HepG2 (cell line): Measurements from ENCODE around the gene PRSS3. TPM values are rescaled to one million over a fixed set of nuclear protein-coding genes. Genes with fewer than 3 reads are reported as not detected.

Experiments
- ATAC-seq: fragments of 200-7000 bp; cut with Tn5 transposase; 3 replicates; pipeline ENCODE4 v1.9.1; 2020; ENCODE audit warnings: mild to moderate bottlenecking, moderate library complexity
- BruUV-seq: library from RNA; stranded (reverse); fragments of 400-500 nt; replicated peaks from 2 replicates; lab custom pipeline; 2021; lab: Mats Ljungman, UMichigan
- CTCF ChIA-PET: fragments of 300-600 bp; formaldehyde crosslinking; extraction: SDS; loops from one replicate; lab custom pipeline; 2021; ENCODE audit warnings: low total read pairs, inconsistent platforms, low intra/inter-chr PET ratio; lab: Yijun Ruan, JAX
- POLR2A ChIA-PET: fragments of 350-600 bp; sonication (Branson Sonifier 250); formaldehyde crosslinking; loops from one replicate; lab custom pipeline; 2020; ENCODE audit warnings: antibody characterized with exemption, inconsistent platforms; lab: Yijun Ruan, JAX
- DNase-seq: peaks from one replicate; pipeline ENCODE4 v3.0.0-alpha.2; 2015; ENCODE audit warnings: low spot score
- FAIRE-seq: peaks from 3 replicates; lab custom pipeline; 2011; peaks lifted over from hg19 to GRCh38; lab: Jason Lieb, UNC
- H2AFZ ChIP-seq: one replicate; pipeline ENCODE4 v1.6.1; 2011; ENCODE audit warnings: low read length, inconsistent platforms
- H3K27ac ChIP-seq: fragments of 300-600 bp; 3 replicates; pipeline ENCODE4 v1.8.0; 2011; ENCODE audit warnings: mixed run types, mild to moderate bottlenecking, mixed read lengths, low read length, inconsistent platforms; ENCODE audit not compliant: insufficient read depth; ENCODE audit errors: extremely low read length
- H3K27me3 ChIP-seq, 2 experiments: fragments of 200-600 bp in 1 of 2; 2 replicates in 1 of 2; 3 replicates in 1 of 2; pipeline versions ENCODE4 v1.6.0 to v1.8.0; 2011; ENCODE audit warnings: low read length in 2 of 2, mild to moderate bottlenecking in 2 of 2, moderate library complexity in 2 of 2, inconsistent platforms in 1 of 2; ENCODE audit not compliant: insufficient read depth in 2 of 2, control insufficient read depth in 1 of 2
- H3K36me3 ChIP-seq, 2 experiments: fragments of 200-600 bp in 1 of 2; replicated peaks in 1 of 2; 2 replicates in 1 of 2; 3 replicates in 1 of 2; pipeline versions ENCODE4 v1.5.1 to v1.8.0; 2011; ENCODE audit warnings: low read length in 2 of 2, inconsistent platforms in 1 of 2; ENCODE audit not compliant: insufficient read depth in 2 of 2, control insufficient read depth in 1 of 2
- H3K4me1 ChIP-seq: 2 replicates; pipeline ENCODE4 v1.5.1; 2012; ENCODE audit warnings: low read length, inconsistent platforms; ENCODE audit not compliant: insufficient read depth
- H3K4me2 ChIP-seq: 2 replicates; pipeline ENCODE4 v1.6.0; 2011; ENCODE audit warnings: low read depth, low read length, inconsistent platforms
- H3K4me3 ChIP-seq, 3 experiments: fragments of 200-600 bp in 1 of 3; sonication (generic), shearing (Covaris generic) in 1 of 3; replicated peaks in 1 of 3; 2 replicates each; pipeline ENCODE4 v1.5.1; 2011 to 2016; ENCODE audit warnings: low read length in 3 of 3, inconsistent platforms in 2 of 3, low read depth in 2 of 3, mild to moderate bottlenecking in 2 of 3, control low read depth in 1 of 3, mixed read lengths in 1 of 3; ENCODE audit not compliant: insufficient read depth in 1 of 3
- H3K79me2 ChIP-seq: one replicate; pipeline ENCODE4 v1.6.1; 2011; ENCODE audit warnings: low read length, inconsistent platforms; ENCODE audit not compliant: insufficient read depth
- H3K9ac ChIP-seq: 2 replicates; pipeline ENCODE4 v1.6.0; 2011; ENCODE audit warnings: mild to moderate bottlenecking, low read depth, low read length, inconsistent platforms; ENCODE audit not compliant: insufficient read depth
- H3K9me3 ChIP-seq: 2 replicates; pipeline ENCODE4 v1.5.1; 2012; ENCODE audit warnings: mild to moderate bottlenecking, low read length
- H4K20me1 ChIP-seq: 2 replicates; pipeline ENCODE4 v1.6.0; 2011; ENCODE audit warnings: inconsistent platforms, mild to moderate bottlenecking, low read length, moderate library complexity; ENCODE audit not compliant: insufficient read depth
- BORCS8-MEF2B ChIP-seq: sonication (generic); formaldehyde crosslinking; IDR thresholded peaks from 2 replicates; pipeline ENCODE4 v1.8.0; 2022; ENCODE audit warnings: mild to moderate bottlenecking, missing genetic modification reagents
- CENPX ChIP-seq: sonication (generic); formaldehyde crosslinking; IDR thresholded peaks from 2 replicates; pipeline ENCODE4 v1.9.0; 2021; ENCODE audit warnings: mild to moderate bottlenecking, missing genetic modification reagents, moderate library complexity
- CERS6 ChIP-seq: sonication (generic); formaldehyde crosslinking; IDR thresholded peaks from 2 replicates; pipeline ENCODE4 v1.5.0; 2020; ENCODE audit warnings: missing genetic modification reagents
- GABPA ChIP-seq, 2 experiments: IDR thresholded peaks; 2 replicates each; pipeline ENCODE4 v1.6.1; 2011 to 2016; ENCODE audit warnings: low read depth in 2 of 2, low read length in 1 of 2, missing biosample characterization in 1 of 2, missing genetic modification characterization in 1 of 2
- GABPB1 ChIP-seq: IDR thresholded peaks from 2 replicates; pipeline ENCODE4 v1.6.1; 2016; ENCODE audit warnings: mild to moderate bottlenecking, missing genetic modification reagents, moderate library complexity, missing compliant biosample characterization
- KDM2A ChIP-seq: sonication (generic); formaldehyde crosslinking; IDR thresholded peaks from 2 replicates; pipeline ENCODE4 v1.4.0; 2020; ENCODE audit warnings: low read depth, missing genetic modification reagents, borderline replicate concordance
- KMT2A ChIP-seq: sonication (generic); formaldehyde crosslinking; IDR thresholded peaks from 2 replicates; pipeline ENCODE4 v1.4.0; 2020; ENCODE audit warnings: missing genetic modification reagents
- REST ChIP-seq, 2 experiments: IDR thresholded peaks; 2 replicates each; pipeline ENCODE4 v1.6.1; 2011 to 2012; ENCODE audit warnings: low read length in 2 of 2, borderline replicate concordance in 1 of 2, low read depth in 1 of 2, mild to moderate bottlenecking in 1 of 2, moderate library complexity in 1 of 2
- SALL2 ChIP-seq: sonication (generic); formaldehyde crosslinking; IDR thresholded peaks from 2 replicates; pipeline ENCODE4 v1.8.1; 2023; ENCODE audit warnings: mild to moderate bottlenecking, missing genetic modification reagents, inconsistent platforms
- SNRNP70 ChIP-seq: fragments of 200-400 bp; formaldehyde crosslinking; IDR thresholded peaks from 2 replicates; pipeline ENCODE4 v1.6.1; 2017; ENCODE audit warnings: mild to moderate bottlenecking, low read depth, low read length, moderate library complexity
- UBTF ChIP-seq: sonication (generic); formaldehyde crosslinking; IDR thresholded peaks from 2 replicates; pipeline ENCODE4 v1.4.0; 2020; ENCODE audit warnings: mild to moderate bottlenecking, missing genetic modification reagents
- ZFAT ChIP-seq: sonication (generic); formaldehyde crosslinking; conservative IDR thresholded peaks from 2 replicates; pipeline ENCODE4 v1.8.1; 2023; ENCODE audit warnings: missing genetic modification reagents, inconsistent platforms
- ZKSCAN5 ChIP-seq: sonication (generic); formaldehyde crosslinking; IDR thresholded peaks from 2 replicates; pipeline ENCODE4 v1.5.1; 2020; ENCODE audit warnings: mild to moderate bottlenecking, missing genetic modification reagents
- ZNF326 ChIP-seq: sonication (generic); formaldehyde crosslinking; IDR thresholded peaks from 2 replicates; pipeline ENCODE4 v1.4.0; 2020; ENCODE audit warnings: missing genetic modification reagents, borderline replicate concordance
- ZNF672 ChIP-seq: sonication (generic); formaldehyde crosslinking; IDR thresholded peaks from 2 replicates; pipeline ENCODE4 v1.8.1; 2022; ENCODE audit warnings: missing genetic modification reagents
- ZNF747 ChIP-seq: sonication (generic); formaldehyde crosslinking; IDR thresholded peaks from 2 replicates; pipeline ENCODE4 v1.8.1; 2023; ENCODE audit warnings: missing genetic modification reagents, mild to moderate bottlenecking, borderline replicate concordance
- WGBS: methylation state at CpG from one replicate; pipeline ENCODE4 v1.1.6; 2017; ENCODE audit warnings: low lambda C conversion rate; 5-methylcytosine and 5-hydroxymethylcytosine counted together
- in situ Hi-C: cut with HindIII; loops from 2 replicates; pipeline ENCODE4 v1.10.0; 2017; ENCODE audit warnings: low pct_unique_long_range_greater_than_20kb; ENCODE audit not compliant: extremely low pct_ligation_motif_present
- intact Hi-C: fragments of 100-400 bp; cut with micrococcal nuclease; formaldehyde crosslinking; loops from one replicate; pipeline ENCODE4 v1.10.0; 2022; ENCODE audit not compliant: unreplicated experiment
- polyA plus RNA-seq, 8 experiments: library from polyadenylated mRNA; depleted of rRNA in 3 of 8; stranded (reverse) in 7 of 8; unstranded in 1 of 8; fragments of >200 nt; fragmentation: Illumina TruSeq in 4 of 8; extraction: Trizol in 4 of 8; gene quantifications; 2 replicates each; pipeline versions ENCODE4 v1.2.1 to v1.2.3, GENCODE V29; 2011 to 2016; ENCODE audit warnings: low read depth in 4 of 8, missing spikeins in 1 of 8, mixed read lengths in 1 of 8; ENCODE audit not compliant: insufficient read depth in 1 of 8
- total RNA-seq, 5 experiments: library from RNA; depleted of rRNA; stranded (reverse); fragments of >200 nt; fragmentation: Illumina TruSeq; extraction: Trizol; gene quantifications; 2 replicates each; pipeline ENCODE4 v1.2.3, GENCODE V29; 2016; ENCODE audit warnings: low read depth in 1 of 5

PRSS3 gene
- total and polyA plus RNA-seq, 2 of the 13 experiments (the other 11 are each of a cell fraction or from before 2014, with no cell fraction given): not detected

- WGBS: under 1% methylated on average over 27 of the region's 81 CpGs
- H3K4me3 ChIP-seq: peak overlapping the region; percentile 69 to 93 (median 77)
- ChIA-PET CTCF (no interaction called here), POLR2A (interaction anchor here (0.7 to 1.2 kb wide), 4 partner anchors 17 to 256 kb away, joined by 3 to 5 read pairs (median 4); no protein-coding TSS in a partner anchor)
- H3K27me3 ChIP-seq: no peaks in the 10 kb centered on the region; a peak in 1 of 5 replicates
- BruUV-seq: no TSS peak
- peak overlapping the region; percentile 92 for H3K9ac ChIP-seq
- no peaks in the 10 kb centered on the region for H3K9me3 ChIP-seq
- intact Hi-C loops (no loop called here), in situ Hi-C loops (loop anchor here (5.0 kb wide), 1 partner anchor 35 kb away; no protein-coding TSS in a partner anchor)
- H4K20me1 ChIP-seq: peaks cover 29% of the 10 kb centered on the region
- H3K79me2 ChIP-seq: peaks cover 51% of the 10 kb centered on the region
- FAIRE-seq (no peak), ATAC-seq (peak; percentile 70), DNase-seq (peak; percentile 64)
- H2AFZ ChIP-seq: no peak overlapping the region
- H3K4me2 ChIP-seq: peak overlapping the region; percentile 92
- H3K27ac ChIP-seq: peak overlapping the region; percentile 93
- no peaks in the 10 kb centered on the region for H3K36me3 ChIP-seq
- peaks cover 58% of the 10 kb centered on the region for H3K4me1 ChIP-seq
- TF ChIP-seq ZFAT (no peak), KDM2A (CRISPR knock-in tag) (peak; percentile 19; the same call in 1 of the 2 replicates), CERS6 (no peak), CENPX (CRISPR knock-in tag) (no peak), ZNF747 (CRISPR knock-in tag) (peak; percentile 25; the same call in 1 of the 2 replicates), SALL2 (CRISPR knock-in tag) (0 out of 2 replicates have a peak, but pooled peaks have one; percentile 5), GABPA (IDR thresholded peaks at IDR 0.05; ENCODE audit: low read depth, low read length) (no peak), GABPA (CRISPR knock-in tag; IDR thresholded peaks at IDR 0.05; ENCODE audit: low read depth) (0 out of 2 replicates have a peak, but pooled peaks have one; percentile 8), SNRNP70 (no peak), REST (IDR thresholded peaks at IDR 0.05; ENCODE audit: borderline replicate concordance in 1 of 2, low read depth in 1 of 2, low read length in 2 of 2) (no peak), ZNF326 (CRISPR knock-in tag) (no peak), KMT2A (CRISPR knock-in tag) (peak; percentile 52; the same call in 1 of the 2 replicates), ZKSCAN5 (CRISPR knock-in tag) (no peak), BORCS8-MEF2B (0 out of 2 replicates have a peak, but pooled peaks have one; percentile 23), UBTF (CRISPR knock-in tag) (peak; percentile 58), ZNF672 (CRISPR knock-in tag) (no peak), GABPB1 (CRISPR knock-in tag) (peak; percentile 45; the same call in 1 of the 2 replicates)
Observed at GRCh38 chr9:33817327-33818166, 22.2 kb downstream of the PRSS3 start.
